ENCODE data around the gene KCNQ4. TPM values are rescaled to one million over a fixed set of nuclear protein-coding genes. Genes with fewer than 3 reads are reported as not detected.

Gene KCNQ4
- total RNA-seq, 1 donor from 2014 or later = 0.76 TPM

DNA sequence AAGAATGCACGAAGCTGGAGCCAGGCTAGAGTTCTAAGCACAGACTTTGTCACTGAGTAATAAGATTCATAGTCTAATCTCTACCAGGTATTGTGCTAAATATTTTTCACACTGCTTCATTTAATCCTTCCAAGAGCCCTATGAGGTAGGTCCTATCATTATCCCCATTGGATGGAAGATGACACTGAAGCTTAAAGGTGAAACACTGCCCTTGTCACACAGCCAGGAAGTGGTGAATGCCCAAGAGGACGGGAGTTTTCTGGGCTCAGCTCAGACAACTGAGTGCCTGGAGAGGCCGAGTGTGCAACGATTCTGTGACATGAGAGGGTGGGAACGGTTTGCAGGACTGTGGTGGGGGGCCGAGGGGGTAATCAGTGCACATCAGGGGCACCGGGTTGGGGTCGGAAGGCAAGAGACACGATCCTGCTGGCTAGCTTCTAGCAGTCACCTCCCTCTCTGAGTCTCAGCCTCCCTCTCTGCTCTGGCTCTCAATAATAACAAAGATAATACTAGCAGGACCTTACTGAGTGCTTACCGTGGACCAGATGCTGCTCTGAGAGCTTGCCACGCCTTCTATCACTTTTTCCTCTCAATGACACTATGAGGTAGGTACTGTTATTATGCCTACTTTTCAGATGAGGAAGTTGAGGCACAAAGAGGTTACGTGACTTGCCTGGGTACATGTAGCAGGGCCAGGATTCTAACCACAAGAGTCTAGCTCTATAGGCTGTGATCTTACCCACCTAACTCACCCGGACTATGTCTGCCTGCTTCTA is 12.4 kb downstream of the KCNQ4 start:
- peaks cover 6% of the 10 kb centered on the region for H3K27me3 Mint-ChIP-seq (ENCODE audit: unreplicated experiment)
- no peak for TF ChIP-seq CTCF (IDR thresholded peaks at IDR 0.05; ENCODE audit: partially characterized antibody, unreplicated experiment)
- no peak overlapping the region for H3K4me3 Mint-ChIP-seq (ENCODE audit: unreplicated experiment)
- no peaks in the 10 kb centered on the region for H3K36me3 Mint-ChIP-seq (ENCODE audit: unreplicated experiment)
- peaks cover 16% of the 10 kb centered on the region for H3K4me1 Mint-ChIP-seq (ENCODE audit: low read depth, unreplicated experiment)
- no peak for DNase-seq
- peaks cover 5% of the 10 kb centered on the region for H3K9me3 Mint-ChIP-seq (ENCODE audit: unreplicated experiment)
- no peak overlapping the region for H3K27ac Mint-ChIP-seq (ENCODE audit: unreplicated experiment)

GRCh38 chr1:40796939-40797667 is 13.5 kb downstream of the KCNQ4 start:
- Mint-ChIP-seq H3K4me3 (ENCODE audit: unreplicated experiment) (no peak overlapping the region), H3K27me3 (ENCODE audit: unreplicated experiment) (peaks cover 6% of the 10 kb centered on the region), H3K36me3 (ENCODE audit: unreplicated experiment) (no peaks in the 10 kb centered on the region), H3K9me3 (ENCODE audit: unreplicated experiment) (peaks cover 5% of the 10 kb centered on the region), H3K27ac (ENCODE audit: unreplicated experiment) (no peak overlapping the region), H3K4me1 (ENCODE audit: low read depth, unreplicated experiment) (peaks cover 16% of the 10 kb centered on the region)
- TF ChIP-seq CTCF (IDR thresholded peaks at IDR 0.05; ENCODE audit: partially characterized antibody, unreplicated experiment) = no peak
- no peak for DNase-seq

DNA sequence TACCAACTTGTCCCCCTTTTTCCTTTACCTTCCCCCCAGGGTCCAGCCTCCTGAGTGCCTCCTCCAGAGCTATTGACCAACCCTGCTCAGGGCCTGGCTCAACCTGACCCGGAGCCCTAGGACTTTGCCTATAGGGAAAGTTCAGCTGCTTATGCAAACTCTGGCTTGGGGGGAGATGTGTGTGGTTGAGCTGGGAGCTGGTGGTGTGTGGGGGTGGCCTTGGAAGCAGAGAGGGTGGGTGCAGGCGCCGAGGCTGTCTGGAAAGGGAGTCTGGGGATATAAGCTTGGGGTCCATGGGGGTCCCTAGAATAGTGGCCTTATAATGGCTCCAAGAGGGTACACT is 14.1 kb downstream of the KCNQ4 start:
- peaks cover 11% of the 10 kb centered on the region for H3K4me1 Mint-ChIP-seq (ENCODE audit: low read depth, unreplicated experiment)
- TF ChIP-seq CTCF (IDR thresholded peaks at IDR 0.05; ENCODE audit: partially characterized antibody, unreplicated experiment) = no peak
- peaks cover 6% of the 10 kb centered on the region for H3K27me3 Mint-ChIP-seq (ENCODE audit: unreplicated experiment)
- H3K4me3 Mint-ChIP-seq (ENCODE audit: unreplicated experiment) = no peak overlapping the region
- no peaks in the 10 kb centered on the region for H3K36me3 Mint-ChIP-seq (ENCODE audit: unreplicated experiment)
- H3K27ac Mint-ChIP-seq (ENCODE audit: unreplicated experiment) = no peak overlapping the region
- no peak for DNase-seq
- peaks cover 5% of the 10 kb centered on the region for H3K9me3 Mint-ChIP-seq (ENCODE audit: unreplicated experiment)

- Mint-ChIP-seq H3K4me1 (ENCODE audit: low read depth, unreplicated experiment) (peaks cover 11% of the 10 kb centered on the region), H3K9me3 (ENCODE audit: unreplicated experiment) (peaks cover 3% of the 10 kb centered on the region), H3K27me3 (ENCODE audit: unreplicated experiment) (peaks cover 6% of the 10 kb centered on the region), H3K36me3 (ENCODE audit: unreplicated experiment) (no peaks in the 10 kb centered on the region), H3K27ac (ENCODE audit: unreplicated experiment) (no peak overlapping the region), H3K4me3 (ENCODE audit: unreplicated experiment) (no peak overlapping the region)
- TF ChIP-seq CTCF (IDR thresholded peaks at IDR 0.05; ENCODE audit: partially characterized antibody, unreplicated experiment) = no peak
- no peak for DNase-seq
Observed at GRCh38 chr1:40798366-40799281, 15.0 kb downstream of the KCNQ4 start.
